Measurements from ENCODE around the gene LRP2. TPM values are rescaled to one million over a fixed set of nuclear protein-coding genes. Genes with fewer than 3 reads are reported as not detected.
A peak's percentile ranks its signal among the peaks of the same experiment; 100 is the strongest.

The LRP2 gene
- polyA plus RNA-seq, 3 donors = 145 to 232 (median 204) TPM

- DNase-seq = peak; percentile 11
Observed at GRCh38 chr2:169131587-169132512, 230.5 kb downstream of the LRP2 start.

- DNase-seq = no peak
Observed at GRCh38 chr2:169129703-169130243, 232.6 kb downstream of the LRP2 start.

- no peak for DNase-seq
Observed at GRCh38 chr2:169119851-169120250, 242.5 kb downstream of the LRP2 start.

GRCh38 chr2:169119123-169119760 lies 243.1 kb downstream of the LRP2 start:
- DNase-seq = no peak

GRCh38 chr2:169118060-169118459 lies 244.3 kb downstream of the LRP2 start:
- no peak for DNase-seq

GRCh38 chr2:169116993-169117392 lies 245.3 kb downstream of the LRP2 start:
- DNase-seq = no peak

- DNase-seq = no peak
Observed at GRCh38 chr2:169116327-169116726, 246.0 kb downstream of the LRP2 start.

- no peak for DNase-seq
Observed at GRCh38 chr2:169114056-169114455, 248.3 kb downstream of the LRP2 start.

- DNase-seq = no peak
Observed at GRCh38 chr2:169112841-169113240, 249.5 kb downstream of the LRP2 start.

- no peak for DNase-seq
Observed at GRCh38 chr2:169110916-169111315, 251.4 kb downstream of the LRP2 start.

GRCh38 chr2:169110419-169110818 lies 251.9 kb downstream of the LRP2 start:
- no peak for DNase-seq

- peak; percentile 72 for DNase-seq
Observed at GRCh38 chr2:169109502-169110409, 252.6 kb downstream of the LRP2 start.

GRCh38 chr2:169108099-169108884 lies 254.0 kb downstream of the LRP2 start:
- no peak for DNase-seq

GRCh38 chr2:169107645-169108044 lies 254.7 kb downstream of the LRP2 start:
- DNase-seq = no peak

- DNase-seq = no peak
Observed at GRCh38 chr2:169106563-169107545, 255.5 kb downstream of the LRP2 start.

- no peak for DNase-seq
Observed at GRCh38 chr2:169106134-169106533, 256.2 kb downstream of the LRP2 start.

- no peak for DNase-seq
Observed at GRCh38 chr2:169105476-169105875, 256.9 kb downstream of the LRP2 start.

- no peak for DNase-seq
Observed at GRCh38 chr2:169104848-169105247, 257.5 kb downstream of the LRP2 start.

- DNase-seq = no peak
Observed at GRCh38 chr2:169095621-169096105, 266.7 kb downstream of the LRP2 start.

GRCh38 chr2:169094676-169095075 lies 267.7 kb downstream of the LRP2 start:
- no peak for DNase-seq
